Globus pallidus (tissue), 1 donor: ENCODE data around the gene NLK.
A peak's percentile ranks its signal among the peaks of the same experiment; 100 is the strongest.

Experiments used
- DNase-seq: peaks from one replicate; pipeline ENCODE4 v3.0.0-alpha.2; 2015; ENCODE audit warnings: low spot score

Gene NLK

GRCh38 chr17:28040406-28040805, 2.1 kb upstream of the NLK start:
- DNase-seq: no peak

GRCh38 chr17:28041068-28041843, 1.2 kb upstream of the NLK start:
- DNase-seq: peak; percentile 100

- no peak for DNase-seq
These were observed 427 bp upstream of the NLK start for GRCh38 chr17:28041844-28042656.

GRCh38 chr17:28042721-28043291, 329 bp downstream of the NLK start:
- DNase-seq: no peak

GRCh38 chr17:28043296-28043695, 819 bp downstream of the NLK start:
- no peak for DNase-seq

- DNase-seq: no peak
These were observed 1.3 kb downstream of the NLK start for GRCh38 chr17:28043741-28044140.

- no peak for DNase-seq
These were observed 2.8 kb downstream of the NLK start for GRCh38 chr17:28045304-28045703.

GRCh38 chr17:28046034-28046825, 3.8 kb downstream of the NLK start:
- no peak for DNase-seq

GRCh38 chr17:28047806-28048205, 5.3 kb downstream of the NLK start:
- DNase-seq: no peak

- no peak for DNase-seq
These were observed 6.6 kb downstream of the NLK start for GRCh38 chr17:28049071-28049470.

- no peak for DNase-seq
These were observed 10.7 kb downstream of the NLK start for GRCh38 chr17:28053044-28053670.

GRCh38 chr17:28053725-28054124, 11.2 kb downstream of the NLK start:
- no peak for DNase-seq

GRCh38 chr17:28055546-28056275, 13.2 kb downstream of the NLK start:
- no peak for DNase-seq

GRCh38 chr17:28056276-28056620, 13.8 kb downstream of the NLK start:
- no peak for DNase-seq

GRCh38 chr17:28057731-28058246, 15.3 kb downstream of the NLK start:
- peak; percentile 50 for DNase-seq

- no peak for DNase-seq
These were observed 17.2 kb downstream of the NLK start for GRCh38 chr17:28059675-28060074.

- DNase-seq: no peak
These were observed 23.2 kb downstream of the NLK start for GRCh38 chr17:28065706-28066105.

GRCh38 chr17:28069061-28069460, 26.6 kb downstream of the NLK start:
- no peak for DNase-seq

GRCh38 chr17:28071179-28071578, 28.7 kb downstream of the NLK start:
- no peak for DNase-seq

GRCh38 chr17:28071891-28072606, 29.6 kb downstream of the NLK start:
- DNase-seq: no peak
